Endothelial cell of umbilical vein (primary cell): Measurements from ENCODE around the gene BBS2. TPM values are rescaled to one million over a fixed set of nuclear protein-coding genes. Genes with fewer than 3 reads are reported as not detected.

Experiments
- BruUV-seq: library from RNA; stranded (reverse); fragments of 400-500 nt; replicated peaks from 2 replicates; lab custom pipeline; 2021; lab: Mats Ljungman, UMichigan
- CTCF ChIA-PET: fragments of 300-600, 350-600 bp; sonication (Branson Sonifier 250); formaldehyde crosslinking; loops from one replicate; lab custom pipeline; 2021; ENCODE audit warnings: antibody characterized with exemption, inconsistent platforms; lab: Charles Lee
- POLR2A ChIA-PET: fragments of 300-600, 350-600 bp; sonication (Branson Sonifier 250); formaldehyde crosslinking; loops from one replicate; lab custom pipeline; 2021; ENCODE audit warnings: antibody characterized with exemption, inconsistent platforms; lab: Charles Lee
- DNase-seq: peaks from one replicate; pipeline ENCODE4 v3.0.0-alpha.2; 2011; ENCODE audit warnings: low read depth, low spot score
- FAIRE-seq: peaks from 2 replicates; lab custom pipeline; 2011; peaks lifted over from hg19 to GRCh38; lab: Jason Lieb, UNC
- H2AFZ ChIP-seq: 2 replicates; pipeline ENCODE4 v1.6.0; 2012; ENCODE audit warnings: low read depth, low read length, control low read depth, inconsistent platforms
- H3K27ac ChIP-seq: 2 replicates; pipeline ENCODE4 v1.5.1; 2011; ENCODE audit warnings: low read depth, mild to moderate bottlenecking, control low read depth, low read length, moderate library complexity; ENCODE audit not compliant: insufficient read depth
- H3K27me3 ChIP-seq, 2 experiments: 2 replicates each; pipeline versions ENCODE4 v1.6.0 to v1.6.1; 2011; ENCODE audit warnings: low read length in 2 of 2, mixed read lengths in 1 of 2; ENCODE audit not compliant: control insufficient read depth in 2 of 2, insufficient read depth in 2 of 2
- H3K36me3 ChIP-seq, 2 experiments: 2 replicates in 1 of 2; 3 replicates in 1 of 2; pipeline ENCODE4 v1.5.1; 2011; ENCODE audit warnings: low read length in 2 of 2, mild to moderate bottlenecking in 1 of 2, moderate library complexity in 1 of 2; ENCODE audit not compliant: control insufficient read depth in 2 of 2, insufficient read depth in 2 of 2; ENCODE audit errors: extremely low read depth in 1 of 2
- H3K4me1 ChIP-seq: 3 replicates; pipeline ENCODE4 v1.5.1; 2011; ENCODE audit warnings: mild to moderate bottlenecking, low read length; ENCODE audit not compliant: control insufficient read depth, insufficient read depth; ENCODE audit errors: extremely low read depth
- H3K4me2 ChIP-seq: 2 replicates; pipeline ENCODE4 v1.6.1; 2011; ENCODE audit warnings: low read length, control low read depth, mixed read lengths; ENCODE audit not compliant: insufficient read depth
- H3K4me3 ChIP-seq, 3 experiments: fragments of 200-600 bp in 1 of 3; sonication (generic), shearing (Covaris generic) in 1 of 3; replicated peaks in 1 of 3; 2 replicates each; pipeline ENCODE4 v1.5.1; 2011 to 2016; ENCODE audit warnings: control low read depth in 3 of 3, low read length in 3 of 3, mild to moderate bottlenecking in 2 of 3, inconsistent platforms in 1 of 3, low read depth in 1 of 3, moderate library complexity in 1 of 3; ENCODE audit not compliant: insufficient read depth in 1 of 3
- H3K79me2 ChIP-seq: 2 replicates; pipeline ENCODE4 v1.6.0; 2012; ENCODE audit warnings: low read length, inconsistent platforms; ENCODE audit not compliant: control insufficient read depth, insufficient read depth
- H3K9ac ChIP-seq: replicated peaks from 2 replicates; pipeline ENCODE3; 2011; ENCODE audit warnings: low read length, control low read depth; ENCODE audit not compliant: insufficient read depth; ENCODE audit errors: extremely low read depth
- H3K9me1 ChIP-seq: replicated peaks from 3 replicates; pipeline ENCODE4 v1.6.0; 2011; ENCODE audit warnings: mild to moderate bottlenecking, low read length; ENCODE audit not compliant: control insufficient read depth, insufficient read depth; ENCODE audit errors: extremely low read depth
- H3K9me3 ChIP-seq: replicated peaks from 2 replicates; pipeline ENCODE4 v1.5.1; 2012; ENCODE audit warnings: low read length, inconsistent platforms; ENCODE audit not compliant: control insufficient read depth, insufficient read depth
- H4K20me1 ChIP-seq: replicated peaks from 2 replicates; pipeline ENCODE3; 2011; ENCODE audit warnings: mild to moderate bottlenecking, low read length; ENCODE audit not compliant: control insufficient read depth, insufficient read depth; ENCODE audit errors: extremely low read depth
- EZH2 ChIP-seq: IDR thresholded peaks from 2 replicates; pipeline ENCODE4 v1.6.1; 2012; ENCODE audit warnings: borderline replicate concordance, low read depth, mild to moderate bottlenecking, moderate library complexity, low read length, inconsistent platforms; ENCODE audit not compliant: severe bottlenecking
- FOS ChIP-seq: IDR thresholded peaks from 2 replicates; pipeline ENCODE4 v1.6.1; 2011; ENCODE audit warnings: mild to moderate bottlenecking, low read length, moderate library complexity, borderline replicate concordance; ENCODE audit not compliant: insufficient read depth
- GATA2 ChIP-seq: IDR thresholded peaks from 2 replicates; pipeline ENCODE4 v1.7.0; 2011; ENCODE audit warnings: low read depth, mild to moderate bottlenecking, moderate library complexity, mixed read lengths, low read length; ENCODE audit not compliant: insufficient read length, insufficient read depth
- JUN ChIP-seq: IDR thresholded peaks from 2 replicates; pipeline ENCODE4 v1.6.1; 2011; ENCODE audit warnings: borderline replicate concordance, low read depth; ENCODE audit not compliant: insufficient read length, insufficient read depth
- MYC ChIP-seq: IDR thresholded peaks from one replicate; pipeline ENCODE4 v1.6.1; 2011; ENCODE audit warnings: mild to moderate bottlenecking, low read depth, low read length
- POLR2A ChIP-seq: IDR thresholded peaks from 2 replicates; pipeline ENCODE4 v1.6.1; 2012; ENCODE audit warnings: low read depth, mild to moderate bottlenecking, control low read depth, low read length
- POLR2AphosphoS5 ChIP-seq: IDR thresholded peaks from 2 replicates; pipeline ENCODE4 v1.6.1; 2012; ENCODE audit warnings: low read depth, mild to moderate bottlenecking, control low read depth, low read length, moderate library complexity; ENCODE audit not compliant: insufficient read depth
- dilution Hi-C: fragments of 300-500 bp; cut with MboI; formaldehyde crosslinking; loops from one replicate; pipeline ENCODE4 v1.15.0; 2019; ENCODE audit warnings: low sequenced_read_pairs; ENCODE audit not compliant: extremely low pct_ligation_motif_present
- intact Hi-C: fragments of 100-400 bp; cut with micrococcal nuclease; formaldehyde crosslinking; loops from one replicate; pipeline ENCODE4 v1.10.0; 2022
- polyA plus RNA-seq, 4 experiments: library from polyadenylated mRNA; depleted of rRNA in 3 of 4; stranded (reverse) in 3 of 4; unstranded in 1 of 4; fragments of >200 nt; gene quantifications; 2 replicates each; pipeline versions ENCODE4 v1.2.1 to v1.2.3, GENCODE V29; 2011 to 2012; ENCODE audit warnings: missing spikeins in 1 of 4
- total RNA-seq: library from RNA; stranded (reverse); gene quantifications from 2 replicates; pipeline ENCODE4 v1.2.3, GENCODE V29; 2021
- TF ChIP-seq, protein P1 (sequence below), 2 donors: IDR thresholded peaks; 1 replicate in 1 of 2; 2 replicates in 1 of 2; pipeline ENCODE4 v1.5.1; 2011; ENCODE audit warnings: low read length in 2 of 2, mild to moderate bottlenecking in 2 of 2, moderate library complexity in 2 of 2, control low read depth in 1 of 2, inconsistent platforms in 1 of 2, low read depth in 1 of 2; ENCODE audit not compliant: insufficient read depth in 1 of 2; ENCODE audit errors: extremely low read depth in 1 of 2
- TF ChIP-seq, protein P2 (sequence below): IDR thresholded peaks from 2 replicates; pipeline ENCODE4 v1.6.1; 2011; ENCODE audit not compliant: insufficient read depth, insufficient read length

The BBS2 gene
- total and polyA plus RNA-seq, 2 donors (not counting 3 experiments of a cell fraction or from before 2014, with no cell fraction given): 37.6 to 44.8 TPM

DNA sequence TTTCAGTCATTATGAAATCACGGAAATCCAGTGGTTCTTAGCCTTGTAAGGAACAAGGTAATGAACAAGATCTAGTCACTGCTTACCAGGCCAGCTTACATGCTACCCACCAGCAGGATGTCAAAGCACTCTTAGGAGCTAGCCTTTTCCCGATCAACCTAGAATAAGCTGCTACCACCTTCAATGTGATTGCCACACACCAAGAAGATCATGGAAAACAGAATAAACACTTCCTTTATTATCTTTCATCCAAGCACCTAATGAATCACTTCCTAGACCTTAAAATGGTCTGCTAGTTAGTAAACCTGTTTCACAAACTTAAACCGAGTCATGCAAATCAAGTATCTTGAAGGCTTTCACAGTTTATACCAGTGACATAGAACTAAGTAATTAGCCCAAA lies 5.0 kb downstream of the BBS2 start:
- Histone ChIP-seq H3K4me2 (no peak overlapping the region), H4K20me1 (no peaks in the 10 kb centered on the region), H2AFZ (no peak overlapping the region), H3K9me3 (no peaks in the 10 kb centered on the region), H3K27me3 (no peaks in the 10 kb centered on the region), H3K4me3 (no peak overlapping the region), H3K27ac (no peak overlapping the region), H3K36me3 (no peaks in the 10 kb centered on the region), H3K79me2 (peaks cover 3% of the 10 kb centered on the region), H3K4me1 (peaks cover 12% of the 10 kb centered on the region), H3K9me1 (no peaks in the 10 kb centered on the region), H3K9ac (no peak overlapping the region)
- intact Hi-C loops: loop anchor here (1.0 to 2.0 kb wide), 4 partner anchors 62 to 274 kb away; no protein-coding TSS in a partner anchor
- no peak for TF ChIP-seq POLR2AphosphoS5
- TF ChIP-seq, protein P1, sequence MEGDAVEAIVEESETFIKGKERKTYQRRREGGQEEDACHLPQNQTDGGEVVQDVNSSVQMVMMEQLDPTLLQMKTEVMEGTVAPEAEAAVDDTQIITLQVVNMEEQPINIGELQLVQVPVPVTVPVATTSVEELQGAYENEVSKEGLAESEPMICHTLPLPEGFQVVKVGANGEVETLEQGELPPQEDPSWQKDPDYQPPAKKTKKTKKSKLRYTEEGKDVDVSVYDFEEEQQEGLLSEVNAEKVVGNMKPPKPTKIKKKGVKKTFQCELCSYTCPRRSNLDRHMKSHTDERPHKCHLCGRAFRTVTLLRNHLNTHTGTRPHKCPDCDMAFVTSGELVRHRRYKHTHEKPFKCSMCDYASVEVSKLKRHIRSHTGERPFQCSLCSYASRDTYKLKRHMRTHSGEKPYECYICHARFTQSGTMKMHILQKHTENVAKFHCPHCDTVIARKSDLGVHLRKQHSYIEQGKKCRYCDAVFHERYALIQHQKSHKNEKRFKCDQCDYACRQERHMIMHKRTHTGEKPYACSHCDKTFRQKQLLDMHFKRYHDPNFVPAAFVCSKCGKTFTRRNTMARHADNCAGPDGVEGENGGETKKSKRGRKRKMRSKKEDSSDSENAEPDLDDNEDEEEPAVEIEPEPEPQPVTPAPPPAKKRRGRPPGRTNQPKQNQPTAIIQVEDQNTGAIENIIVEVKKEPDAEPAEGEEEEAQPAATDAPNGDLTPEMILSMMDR (IDR thresholded peaks at IDR 0.05; ENCODE audit: extremely low read depth in 1 of 2, insufficient read depth in 1 of 2, low read depth in 1 of 2, low read length in 2 of 2): no peak
- no peak for TF ChIP-seq EZH2
- no peak for TF ChIP-seq GATA2
- TF ChIP-seq MYC: no peak
- no peak for TF ChIP-seq JUN
- TF ChIP-seq, protein P2, sequence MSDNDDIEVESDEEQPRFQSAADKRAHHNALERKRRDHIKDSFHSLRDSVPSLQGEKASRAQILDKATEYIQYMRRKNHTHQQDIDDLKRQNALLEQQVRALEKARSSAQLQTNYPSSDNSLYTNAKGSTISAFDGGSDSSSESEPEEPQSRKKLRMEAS: no peak
- TF ChIP-seq POLR2A: no peak
- no peak for TF ChIP-seq FOS
- FAIRE-seq (peak; percentile 4), DNase-seq (no peak)
- CTCF ChIA-PET: interaction anchor here (1.0 to 3.9 kb wide), 14 partner anchors 14 to 202 kb away, joined by 3 to 113 read pairs (median 8); no protein-coding TSS in a partner anchor
- dilution Hi-C loops: no loop called here
- no TSS peak for BruUV-seq
- POLR2A ChIA-PET: no interaction called here
